Astrocyte (in vitro differentiated cells and primary cell): ENCODE measurements around the gene FRMD4A.

Experiments
- CTCF ChIP-seq: IDR thresholded peaks from 2 replicates; pipeline ENCODE4 v1.5.1; 2011; ENCODE audit warnings: low read depth, mild to moderate bottlenecking, inconsistent platforms, low read length, moderate library complexity; ENCODE audit not compliant: insufficient read depth
- EZH2 ChIP-seq: IDR thresholded peaks from 2 replicates; pipeline ENCODE4 v1.6.1; 2012; ENCODE audit warnings: mild to moderate bottlenecking, low read length, inconsistent platforms; ENCODE audit not compliant: insufficient read depth

- TF ChIP-seq EZH2 (no peak), CTCF (no peak)
Observed at GRCh38 chr10:13704964-13705363, 625.8 kb downstream of the FRMD4A start.
